Ishikawa (cell line): Measurements from ENCODE around the gene DPY30.

ENCODE experiments used
- CEBPB ChIP-seq: IDR thresholded peaks from 2 replicates; pipeline ENCODE4 v1.6.1; 2012
- CREB1 ChIP-seq: IDR thresholded peaks from 2 replicates; pipeline ENCODE4 v1.6.1; 2012; ENCODE audit warnings: low read depth
- EGR1 ChIP-seq: IDR thresholded peaks from 2 replicates; pipeline ENCODE4 v1.6.1; 2012
- EP300 ChIP-seq: IDR thresholded peaks from 2 replicates; pipeline ENCODE4 v1.6.1; 2012; ENCODE audit warnings: borderline replicate concordance
- FOXM1 ChIP-seq: IDR thresholded peaks from 2 replicates; pipeline ENCODE4 v1.6.1; 2012; ENCODE audit warnings: low read depth, borderline replicate concordance
- MAX ChIP-seq: IDR thresholded peaks from 2 replicates; pipeline ENCODE4 v1.6.1; 2012
- NFIC ChIP-seq: IDR thresholded peaks from 2 replicates; pipeline ENCODE4 v1.6.1; 2012
- RAD21 ChIP-seq: IDR thresholded peaks from 2 replicates; pipeline ENCODE4 v1.6.1; 2012; ENCODE audit warnings: low read depth
- REST ChIP-seq: IDR thresholded peaks from 2 replicates; pipeline ENCODE4 v1.6.1; 2012; ENCODE audit warnings: low read depth, mild to moderate bottlenecking
- TAF1 ChIP-seq: IDR thresholded peaks from 2 replicates; pipeline ENCODE4 v1.6.1; 2012; ENCODE audit warnings: low read depth, mild to moderate bottlenecking
- TCF12 ChIP-seq: IDR thresholded peaks from 2 replicates; pipeline ENCODE4 v1.6.1; 2012; ENCODE audit warnings: low read depth
- TEAD4 ChIP-seq: IDR thresholded peaks from 2 replicates; pipeline ENCODE4 v1.6.1; 2012
- YY1 ChIP-seq: IDR thresholded peaks from 2 replicates; pipeline ENCODE4 v1.6.1; 2012; ENCODE audit warnings: low read depth
- ZBTB7A ChIP-seq: IDR thresholded peaks from 2 replicates; pipeline ENCODE4 v1.6.1; 2012; ENCODE audit warnings: low read depth
- TF ChIP-seq, protein P1 (sequence below): IDR thresholded peaks from 2 replicates; pipeline ENCODE4 v1.6.1; 2012

The DPY30 gene

DNA sequence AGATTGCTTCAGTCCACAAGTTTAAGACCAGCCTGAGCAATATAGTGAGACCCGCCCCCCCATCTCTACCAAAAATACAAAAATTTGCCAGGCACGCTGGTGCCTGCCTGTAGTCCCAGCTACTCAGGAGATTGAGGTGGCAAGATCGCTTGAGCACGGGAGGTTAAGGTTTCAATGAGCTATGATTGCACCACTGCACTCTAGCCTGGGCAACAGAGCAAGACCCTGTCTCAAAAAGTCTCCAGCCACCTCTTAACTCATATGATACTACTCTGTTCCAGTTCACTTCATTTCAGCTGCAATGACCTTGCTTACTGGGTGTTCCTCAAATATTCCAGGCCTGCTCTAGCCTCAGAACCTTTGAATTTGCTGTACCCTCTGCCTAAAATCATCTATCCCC lies 40.2 kb downstream of the DPY30 start:
- TF ChIP-seq CREB1 = no peak
- TF ChIP-seq, protein P1, sequence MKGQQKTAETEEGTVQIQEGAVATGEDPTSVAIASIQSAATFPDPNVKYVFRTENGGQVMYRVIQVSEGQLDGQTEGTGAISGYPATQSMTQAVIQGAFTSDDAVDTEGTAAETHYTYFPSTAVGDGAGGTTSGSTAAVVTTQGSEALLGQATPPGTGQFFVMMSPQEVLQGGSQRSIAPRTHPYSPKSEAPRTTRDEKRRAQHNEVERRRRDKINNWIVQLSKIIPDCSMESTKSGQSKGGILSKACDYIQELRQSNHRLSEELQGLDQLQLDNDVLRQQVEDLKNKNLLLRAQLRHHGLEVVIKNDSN = no peak
- TF ChIP-seq ZBTB7A = no peak
- no peak for TF ChIP-seq EGR1
- no peak for TF ChIP-seq RAD21
- TF ChIP-seq TEAD4 = no peak
- TF ChIP-seq YY1 = no peak
- no peak for TF ChIP-seq TAF1
- no peak for TF ChIP-seq EP300
- no peak for TF ChIP-seq NFIC
- TF ChIP-seq MAX = no peak
- TF ChIP-seq TCF12 = no peak
- no peak for TF ChIP-seq REST
- TF ChIP-seq CEBPB = no peak
- TF ChIP-seq FOXM1 = no peak

DNA sequence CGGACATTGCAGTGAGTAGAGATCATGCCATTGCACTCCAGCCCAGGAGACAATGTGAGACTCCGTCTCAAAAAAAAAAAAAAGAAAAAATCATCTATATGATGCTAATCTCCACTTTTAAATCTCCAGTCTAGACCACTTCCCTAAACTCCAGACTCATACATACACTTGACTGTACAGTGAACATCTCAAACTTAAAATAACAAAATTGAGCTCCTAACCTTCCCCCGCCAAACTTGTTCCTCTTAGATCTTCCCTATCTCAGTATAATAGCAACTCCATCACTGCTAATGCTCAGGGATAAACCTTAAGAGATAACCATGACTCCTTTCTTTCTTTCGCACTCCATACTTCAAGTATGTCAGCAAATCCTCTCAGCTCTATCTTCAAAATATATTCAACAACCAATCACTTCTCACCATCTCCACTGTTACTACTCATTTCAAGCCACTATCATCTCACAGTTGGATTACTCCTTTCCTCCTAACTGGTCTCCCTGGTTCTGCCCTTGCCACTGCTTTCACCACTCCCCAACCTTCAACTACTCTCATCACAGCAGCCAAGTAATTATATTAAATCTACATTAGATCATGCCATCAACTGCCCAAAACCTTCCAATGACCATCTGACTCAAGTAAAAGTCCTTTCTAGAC lies 40.7 kb downstream of the DPY30 start:
- TF ChIP-seq MAX = no peak
- TF ChIP-seq REST = no peak
- no peak for TF ChIP-seq TCF12
- TF ChIP-seq CEBPB = no peak
- TF ChIP-seq NFIC = no peak
- no peak for TF ChIP-seq YY1
- TF ChIP-seq, protein P1 = no peak
- TF ChIP-seq TEAD4 = no peak
- no peak for TF ChIP-seq RAD21
- TF ChIP-seq CREB1 = no peak
- TF ChIP-seq EGR1 = no peak
- TF ChIP-seq FOXM1 = no peak

DNA sequence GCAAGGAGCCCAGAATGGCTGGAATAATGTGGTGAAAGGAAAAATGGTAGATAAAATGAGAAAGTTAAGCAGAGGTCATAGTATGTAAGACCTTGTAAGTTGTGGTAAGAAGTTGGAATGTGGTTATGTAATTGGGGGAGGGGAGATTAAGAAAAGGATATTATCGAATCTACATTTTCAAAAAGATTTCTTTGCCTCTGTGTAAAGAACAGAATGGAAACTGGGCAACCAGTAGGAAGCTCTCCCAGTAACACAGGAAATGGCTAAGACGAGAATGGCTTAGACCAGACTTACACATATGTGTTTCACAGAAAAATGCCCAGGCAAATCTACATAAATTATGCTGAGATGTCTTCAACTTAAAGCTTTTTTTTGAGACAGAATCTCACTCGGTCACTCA lies 42.0 kb downstream of the DPY30 start:
- TF ChIP-seq TEAD4 = no peak
- no peak for TF ChIP-seq ZBTB7A
- TF ChIP-seq NFIC = no peak
- TF ChIP-seq FOXM1 = no peak
- no peak for TF ChIP-seq RAD21
- TF ChIP-seq, protein P1 = no peak
- no peak for TF ChIP-seq EP300
- no peak for TF ChIP-seq YY1
- no peak for TF ChIP-seq CEBPB
- no peak for TF ChIP-seq REST
- TF ChIP-seq EGR1 = no peak
- TF ChIP-seq TCF12 = no peak
- TF ChIP-seq CREB1 = no peak
- no peak for TF ChIP-seq MAX
- TF ChIP-seq TAF1 = no peak
